HepG2 (cell line): Measurements from ENCODE around the gene RGN. TPM values are rescaled to one million over a fixed set of nuclear protein-coding genes. Genes with fewer than 3 reads are reported as not detected.

Source experiments
- ATF1 ChIP-seq: IDR thresholded peaks from 2 replicates; pipeline ENCODE4 v1.6.1; 2016; ENCODE audit warnings: mild to moderate bottlenecking, control low read depth
- ATM ChIP-seq: fragments of 450-650 bp; IDR thresholded peaks from 2 replicates; pipeline ENCODE4 v1.7.1; 2017; ENCODE audit warnings: mild to moderate bottlenecking, borderline replicate concordance
- CEBPB ChIP-seq: IDR thresholded peaks from 2 replicates; pipeline ENCODE4 v1.6.1; 2011; ENCODE audit warnings: low read depth, low read length, improper control_type of control experiment, borderline replicate concordance
- DNMT1 ChIP-seq: sonication (generic); formaldehyde crosslinking; IDR thresholded peaks from 2 replicates; pipeline ENCODE4 v1.5.1; 2020; ENCODE audit warnings: mild to moderate bottlenecking, missing genetic modification reagents
- ELF1 ChIP-seq: sonication (generic); formaldehyde crosslinking; IDR thresholded peaks from 2 replicates; pipeline ENCODE4 v1.4.0; 2020; ENCODE audit warnings: missing genetic modification reagents
- FOXK2 ChIP-seq: fragments of 450-650 bp; IDR thresholded peaks from 2 replicates; pipeline ENCODE4 v1.6.1; 2016
- HNRNPH1 ChIP-seq: fragments of 200-400 bp; formaldehyde crosslinking; optimal IDR thresholded peaks from 2 replicates; pipeline ENCODE3; 2017; ENCODE audit warnings: mild to moderate bottlenecking, low read depth, low read length
- ISX ChIP-seq: sonication (generic); formaldehyde crosslinking; conservative IDR thresholded peaks from 2 replicates; pipeline ENCODE4 v1.5.0; 2020; ENCODE audit warnings: missing genetic modification reagents
- KLF9 ChIP-seq: IDR thresholded peaks from 2 replicates; pipeline ENCODE4 v1.6.1; 2016; ENCODE audit warnings: low read depth
- KMT2A ChIP-seq: sonication (generic); formaldehyde crosslinking; IDR thresholded peaks from 2 replicates; pipeline ENCODE4 v1.4.0; 2020; ENCODE audit warnings: missing genetic modification reagents
- PAWR ChIP-seq: sonication (generic); formaldehyde crosslinking; IDR thresholded peaks from 2 replicates; pipeline ENCODE4 v1.4.0; 2020; ENCODE audit warnings: missing genetic modification reagents, mild to moderate bottlenecking, borderline replicate concordance
- SKI ChIP-seq: fragments of 450-650 bp; IDR thresholded peaks from one replicate; pipeline ENCODE4 v1.6.1; 2018; ENCODE audit warnings: mild to moderate bottlenecking; ENCODE audit not compliant: partially characterized antibody
- SRY ChIP-seq: sonication (generic); formaldehyde crosslinking; IDR thresholded peaks from 2 replicates; pipeline ENCODE4 v1.8.0; 2022; ENCODE audit warnings: mild to moderate bottlenecking, missing genetic modification reagents
- XBP1 ChIP-seq: sonication (generic); formaldehyde crosslinking; IDR thresholded peaks from 2 replicates; pipeline ENCODE4 v1.5.0; 2020; ENCODE audit warnings: missing genetic modification reagents
- ZBTB7B ChIP-seq: sonication (generic); formaldehyde crosslinking; IDR thresholded peaks from 2 replicates; pipeline ENCODE4 v1.4.0; 2020; ENCODE audit warnings: missing genetic modification reagents
- ZFX ChIP-seq: sonication (generic); formaldehyde crosslinking; IDR thresholded peaks from 2 replicates; pipeline ENCODE4 v1.4.0; 2020; ENCODE audit warnings: mild to moderate bottlenecking, low read depth, missing genetic modification reagents, moderate library complexity
- ZNF230 ChIP-seq: sonication (generic); formaldehyde crosslinking; IDR thresholded peaks from 2 replicates; pipeline ENCODE4 v1.4.0; 2020; ENCODE audit warnings: mild to moderate bottlenecking, missing genetic modification reagents
- ZNF337 ChIP-seq: sonication (generic); formaldehyde crosslinking; IDR thresholded peaks from 2 replicates; pipeline ENCODE4 v1.5.1; 2020; ENCODE audit warnings: missing genetic modification reagents, low read depth, mild to moderate bottlenecking, borderline replicate concordance
- ZNF510 ChIP-seq: sonication (generic); formaldehyde crosslinking; IDR thresholded peaks from 2 replicates; pipeline ENCODE4 v1.4.0; 2020; ENCODE audit warnings: low read depth, mild to moderate bottlenecking, missing genetic modification reagents
- ZNF672 ChIP-seq: sonication (generic); formaldehyde crosslinking; IDR thresholded peaks from 2 replicates; pipeline ENCODE4 v1.8.1; 2022; ENCODE audit warnings: missing genetic modification reagents
- polyA plus RNA-seq, 8 experiments: library from polyadenylated mRNA; depleted of rRNA in 3 of 8; stranded (reverse) in 7 of 8; unstranded in 1 of 8; fragments of >200 nt; fragmentation: Illumina TruSeq in 4 of 8; extraction: Trizol in 4 of 8; gene quantifications; 2 replicates each; pipeline versions ENCODE4 v1.2.1 to v1.2.3, GENCODE V29; 2011 to 2016; ENCODE audit warnings: low read depth in 4 of 8, missing spikeins in 1 of 8, mixed read lengths in 1 of 8; ENCODE audit not compliant: insufficient read depth in 1 of 8
- total RNA-seq, 5 experiments: library from RNA; depleted of rRNA; stranded (reverse); fragments of >200 nt; fragmentation: Illumina TruSeq; extraction: Trizol; gene quantifications; 2 replicates each; pipeline ENCODE4 v1.2.3, GENCODE V29; 2016; ENCODE audit warnings: low read depth in 1 of 5
- TF ChIP-seq, protein P1 (sequence below), 2 experiments: sonication (generic) in 1 of 2; formaldehyde crosslinking in 1 of 2; IDR thresholded peaks; 2 replicates each; pipeline versions ENCODE4 v1.5.1 to v1.6.1; 2011 to 2020; ENCODE audit warnings: borderline replicate concordance in 1 of 2, low read depth in 1 of 2, low read length in 1 of 2, mild to moderate bottlenecking in 1 of 2, missing genetic modification reagents in 1 of 2, moderate library complexity in 1 of 2
- TF ChIP-seq, protein P2 (sequence below): sonication (generic); formaldehyde crosslinking; IDR thresholded peaks from 2 replicates; pipeline ENCODE4 v1.9.0; 2021; ENCODE audit warnings: mild to moderate bottlenecking, missing genetic modification reagents
- TF ChIP-seq, protein P3 (sequence below): sonication (generic); formaldehyde crosslinking; IDR thresholded peaks from 2 replicates; pipeline ENCODE4 v1.4.0; 2020; ENCODE audit warnings: mild to moderate bottlenecking, missing genetic modification reagents

RGN gene
- total and polyA plus RNA-seq, 2 of the 13 experiments (the other 11 are each of a cell fraction or from before 2014, with no cell fraction given), result 19.6 to 74.4 TPM

DNA sequence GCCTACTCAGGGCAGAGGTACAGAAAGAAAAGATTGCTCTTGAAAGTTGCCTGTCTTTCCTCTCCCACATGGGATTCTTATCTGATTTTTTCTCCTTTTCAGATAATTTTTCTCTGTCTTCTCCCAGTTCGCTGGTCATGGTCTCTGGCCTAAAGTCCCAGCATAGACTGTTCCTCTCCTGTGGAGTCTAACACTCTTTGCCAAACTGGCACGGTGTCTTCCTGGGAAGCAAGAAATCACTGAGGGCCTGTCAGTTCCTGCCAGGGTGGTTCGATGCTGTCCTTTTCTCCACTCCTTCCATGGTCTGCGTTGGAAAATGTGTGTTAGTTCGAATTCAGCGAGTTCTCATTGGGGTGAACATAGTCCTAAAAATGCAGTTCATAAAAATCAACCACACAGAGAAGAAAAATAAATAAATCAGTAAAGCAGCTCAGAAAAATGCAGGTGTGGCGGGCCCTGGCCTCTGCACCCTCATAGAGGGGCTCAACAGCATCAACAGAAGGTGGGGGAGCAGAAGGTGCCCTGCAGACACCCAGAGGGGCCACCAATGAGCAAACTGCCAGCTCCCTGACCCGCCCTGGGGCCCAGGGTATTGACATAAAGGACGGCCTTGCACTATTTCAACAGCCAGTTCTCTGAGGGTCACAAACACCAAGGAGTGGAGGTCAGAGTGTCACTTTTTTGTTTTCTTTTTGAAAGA, 2.1 kb downstream of the RGN start (continued):
- TF ChIP-seq, protein P1, sequence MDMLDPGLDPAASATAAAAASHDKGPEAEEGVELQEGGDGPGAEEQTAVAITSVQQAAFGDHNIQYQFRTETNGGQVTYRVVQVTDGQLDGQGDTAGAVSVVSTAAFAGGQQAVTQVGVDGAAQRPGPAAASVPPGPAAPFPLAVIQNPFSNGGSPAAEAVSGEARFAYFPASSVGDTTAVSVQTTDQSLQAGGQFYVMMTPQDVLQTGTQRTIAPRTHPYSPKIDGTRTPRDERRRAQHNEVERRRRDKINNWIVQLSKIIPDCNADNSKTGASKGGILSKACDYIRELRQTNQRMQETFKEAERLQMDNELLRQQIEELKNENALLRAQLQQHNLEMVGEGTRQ (IDR thresholded peaks at IDR 0.05; ENCODE audit: low read depth, low read length), result no peak
- TF ChIP-seq, protein P1 (CRISPR knock-in tag; IDR thresholded peaks at IDR 0.05; ENCODE audit: borderline replicate concordance), result no peak
- TF ChIP-seq ZNF510, result no peak
- TF ChIP-seq ZNF672 (CRISPR knock-in tag), result no peak
- TF ChIP-seq ATF1 (CRISPR knock-in tag), result no peak
- peak; percentile 52; the same call in 1 of the 2 replicates for TF ChIP-seq ZFX (CRISPR knock-in tag)
- TF ChIP-seq, protein P2, sequence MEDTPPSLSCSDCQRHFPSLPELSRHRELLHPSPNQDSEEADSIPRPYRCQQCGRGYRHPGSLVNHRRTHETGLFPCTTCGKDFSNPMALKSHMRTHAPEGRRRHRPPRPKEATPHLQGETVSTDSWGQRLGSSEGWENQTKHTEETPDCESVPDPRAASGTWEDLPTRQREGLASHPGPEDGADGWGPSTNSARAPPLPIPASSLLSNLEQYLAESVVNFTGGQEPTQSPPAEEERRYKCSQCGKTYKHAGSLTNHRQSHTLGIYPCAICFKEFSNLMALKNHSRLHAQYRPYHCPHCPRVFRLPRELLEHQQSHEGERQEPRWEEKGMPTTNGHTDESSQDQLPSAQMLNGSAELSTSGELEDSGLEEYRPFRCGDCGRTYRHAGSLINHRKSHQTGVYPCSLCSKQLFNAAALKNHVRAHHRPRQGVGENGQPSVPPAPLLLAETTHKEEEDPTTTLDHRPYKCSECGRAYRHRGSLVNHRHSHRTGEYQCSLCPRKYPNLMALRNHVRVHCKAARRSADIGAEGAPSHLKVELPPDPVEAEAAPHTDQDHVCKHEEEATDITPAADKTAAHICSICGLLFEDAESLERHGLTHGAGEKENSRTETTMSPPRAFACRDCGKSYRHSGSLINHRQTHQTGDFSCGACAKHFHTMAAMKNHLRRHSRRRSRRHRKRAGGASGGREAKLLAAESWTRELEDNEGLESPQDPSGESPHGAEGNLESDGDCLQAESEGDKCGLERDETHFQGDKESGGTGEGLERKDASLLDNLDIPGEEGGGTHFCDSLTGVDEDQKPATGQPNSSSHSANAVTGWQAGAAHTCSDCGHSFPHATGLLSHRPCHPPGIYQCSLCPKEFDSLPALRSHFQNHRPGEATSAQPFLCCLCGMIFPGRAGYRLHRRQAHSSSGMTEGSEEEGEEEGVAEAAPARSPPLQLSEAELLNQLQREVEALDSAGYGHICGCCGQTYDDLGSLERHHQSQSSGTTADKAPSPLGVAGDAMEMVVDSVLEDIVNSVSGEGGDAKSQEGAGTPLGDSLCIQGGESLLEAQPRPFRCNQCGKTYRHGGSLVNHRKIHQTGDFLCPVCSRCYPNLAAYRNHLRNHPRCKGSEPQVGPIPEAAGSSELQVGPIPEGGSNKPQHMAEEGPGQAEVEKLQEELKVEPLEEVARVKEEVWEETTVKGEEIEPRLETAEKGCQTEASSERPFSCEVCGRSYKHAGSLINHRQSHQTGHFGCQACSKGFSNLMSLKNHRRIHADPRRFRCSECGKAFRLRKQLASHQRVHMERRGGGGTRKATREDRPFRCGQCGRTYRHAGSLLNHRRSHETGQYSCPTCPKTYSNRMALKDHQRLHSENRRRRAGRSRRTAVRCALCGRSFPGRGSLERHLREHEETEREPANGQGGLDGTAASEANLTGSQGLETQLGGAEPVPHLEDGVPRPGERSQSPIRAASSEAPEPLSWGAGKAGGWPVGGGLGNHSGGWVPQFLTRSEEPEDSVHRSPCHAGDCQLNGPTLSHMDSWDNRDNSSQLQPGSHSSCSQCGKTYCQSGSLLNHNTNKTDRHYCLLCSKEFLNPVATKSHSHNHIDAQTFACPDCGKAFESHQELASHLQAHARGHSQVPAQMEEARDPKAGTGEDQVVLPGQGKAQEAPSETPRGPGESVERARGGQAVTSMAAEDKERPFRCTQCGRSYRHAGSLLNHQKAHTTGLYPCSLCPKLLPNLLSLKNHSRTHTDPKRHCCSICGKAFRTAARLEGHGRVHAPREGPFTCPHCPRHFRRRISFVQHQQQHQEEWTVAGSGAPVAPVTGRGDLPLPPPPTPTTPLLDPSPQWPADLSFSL (CRISPR knock-in tag), result no peak
- no peak for TF ChIP-seq SRY (CRISPR knock-in tag)
- TF ChIP-seq KLF9, result no peak
- peak; percentile 64 for TF ChIP-seq SKI
- TF ChIP-seq ISX, result no peak
- peak; percentile 40; the same call in 1 of the 2 replicates for TF ChIP-seq CEBPB
- no peak; the same call in 1 of the 2 replicates for TF ChIP-seq ELF1 (CRISPR knock-in tag)
- TF ChIP-seq KMT2A, result peak; percentile 15; the same call in 1 of the 2 replicates
- TF ChIP-seq, protein P3, sequence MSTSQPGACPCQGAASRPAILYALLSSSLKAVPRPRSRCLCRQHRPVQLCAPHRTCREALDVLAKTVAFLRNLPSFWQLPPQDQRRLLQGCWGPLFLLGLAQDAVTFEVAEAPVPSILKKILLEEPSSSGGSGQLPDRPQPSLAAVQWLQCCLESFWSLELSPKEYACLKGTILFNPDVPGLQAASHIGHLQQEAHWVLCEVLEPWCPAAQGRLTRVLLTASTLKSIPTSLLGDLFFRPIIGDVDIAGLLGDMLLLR (CRISPR knock-in tag), result no peak
- no peak for TF ChIP-seq FOXK2
- peak; percentile 46; the same call in 1 of the 2 replicates for TF ChIP-seq ZNF230 (CRISPR knock-in tag)
- TF ChIP-seq HNRNPH1, result no peak
- TF ChIP-seq DNMT1 (CRISPR knock-in tag), result no peak
- TF ChIP-seq ZBTB7B (CRISPR knock-in tag), result peak; percentile 87
- TF ChIP-seq XBP1 (CRISPR knock-in tag), result no peak
- TF ChIP-seq PAWR, result no peak
- no peak for TF ChIP-seq ZNF337 (CRISPR knock-in tag)
- no peak for TF ChIP-seq ATM
